Neural progenitor cell (in vitro differentiated cells): ENCODE measurements around the gene KIAA0232. TPM values are rescaled to one million over a fixed set of nuclear protein-coding genes. Genes with fewer than 3 reads are reported as not detected.

Source experiments
- DNase-seq: peaks from one replicate; pipeline ENCODE4 v3.0.0-alpha.2; 2016; ENCODE audit warnings: low spot score
- H2AFZ ChIP-seq: fragments of 200-600 bp; sonication (generic); replicated peaks from 2 replicates; pipeline ENCODE4 v1.6.1; 2016; ENCODE audit warnings: antibody characterized with exemption
- H3F3A ChIP-seq: fragments of 200-600 bp; sonication (generic); 2 replicates; pipeline ENCODE4 v1.6.1; 2016; ENCODE audit warnings: antibody characterized with exemption, low read depth
- H3K27ac ChIP-seq: fragments of 200-600 bp; sonication (generic); 2 replicates; pipeline ENCODE4 v1.5.1; 2016; ENCODE audit warnings: mild to moderate bottlenecking
- H3K27me3 ChIP-seq: fragments of 200-600 bp; sonication (generic); 2 replicates; pipeline ENCODE4 v1.6.1; 2016; ENCODE audit warnings: mild to moderate bottlenecking, moderate library complexity
- H3K36me3 ChIP-seq: fragments of 200-600 bp; sonication (generic); 2 replicates; pipeline ENCODE4 v1.5.1; 2016
- H3K4me1 ChIP-seq: fragments of 200-600 bp; sonication (generic); 2 replicates; pipeline ENCODE4 v1.6.1; 2016; ENCODE audit warnings: mixed run types
- H3K4me2 ChIP-seq: fragments of 200-600 bp; sonication (generic); 2 replicates; pipeline ENCODE4 v1.6.1; 2016
- H3K4me3 ChIP-seq: fragments of 200-600 bp; sonication (generic); 2 replicates; pipeline ENCODE4 v1.5.1; 2016
- H3K79me2 ChIP-seq: fragments of 200-600 bp; sonication (generic); 2 replicates; pipeline ENCODE4 v1.6.1; 2016; ENCODE audit warnings: low read depth
- H3K9ac ChIP-seq: fragments of 200-600 bp; sonication (generic); 2 replicates; pipeline ENCODE4 v1.6.1; 2016
- H3K9me3 ChIP-seq: fragments of 200-600 bp; sonication (generic); 2 replicates; pipeline ENCODE4 v1.5.1; 2016; ENCODE audit warnings: low read depth
- H4K20me1 ChIP-seq: fragments of 200-600 bp; sonication (generic); 2 replicates; pipeline ENCODE4 v1.6.1; 2016; ENCODE audit warnings: low read depth
- H3K27ac Mint-ChIP-seq: 3 replicates; pipeline ENCODE4 v1.8.0; 2021; ENCODE audit warnings: mixed read lengths
- H3K27me3 Mint-ChIP-seq: 2 replicates; pipeline ENCODE4 v1.8.0; 2022; ENCODE audit warnings: low read depth, mild to moderate bottlenecking, inconsistent platforms, moderate library complexity, mixed read lengths; ENCODE audit not compliant: insufficient read depth
- H3K36me3 Mint-ChIP-seq: 3 replicates; pipeline ENCODE4 v1.8.0; 2021; ENCODE audit warnings: mixed read lengths
- H3K4me1 Mint-ChIP-seq: 3 replicates; pipeline ENCODE4 v1.8.0; 2021; ENCODE audit warnings: mixed read lengths
- H3K4me3 Mint-ChIP-seq: 3 replicates; pipeline ENCODE4 v1.8.0; 2021; ENCODE audit warnings: mild to moderate bottlenecking, moderate library complexity, mixed read lengths
- H3K9me3 Mint-ChIP-seq: 3 replicates; pipeline ENCODE4 v1.8.0; 2020; ENCODE audit warnings: mixed read lengths
- EZH2 ChIP-seq: fragments of 200-600 bp; sonication (generic); IDR thresholded peaks from 2 replicates; pipeline ENCODE4 v1.6.1; 2017; ENCODE audit warnings: antibody characterized with exemption, mild to moderate bottlenecking, moderate library complexity
- EZH2phosphoT487 ChIP-seq: fragments of 200-600 bp; sonication (generic); IDR thresholded peaks from 2 replicates; pipeline ENCODE4 v1.6.1; 2017; ENCODE audit warnings: antibody characterized with exemption
- total RNA-seq: library from RNA; depleted of rRNA; stranded (reverse); fragments of >200 nt; gene quantifications from 2 replicates; pipeline ENCODE4 v1.2.3, GENCODE V29; 2015; ENCODE audit warnings: low replicate concordance
- TF ChIP-seq, protein P1 (sequence below): fragments of 200-600 bp; sonication (generic); IDR thresholded peaks from 2 replicates; pipeline ENCODE4 v1.5.1; 2017; ENCODE audit warnings: antibody characterized with exemption, mild to moderate bottlenecking

KIAA0232 gene
- total RNA-seq, 1 donor from 2014 or later: 42.9 TPM

DNA sequence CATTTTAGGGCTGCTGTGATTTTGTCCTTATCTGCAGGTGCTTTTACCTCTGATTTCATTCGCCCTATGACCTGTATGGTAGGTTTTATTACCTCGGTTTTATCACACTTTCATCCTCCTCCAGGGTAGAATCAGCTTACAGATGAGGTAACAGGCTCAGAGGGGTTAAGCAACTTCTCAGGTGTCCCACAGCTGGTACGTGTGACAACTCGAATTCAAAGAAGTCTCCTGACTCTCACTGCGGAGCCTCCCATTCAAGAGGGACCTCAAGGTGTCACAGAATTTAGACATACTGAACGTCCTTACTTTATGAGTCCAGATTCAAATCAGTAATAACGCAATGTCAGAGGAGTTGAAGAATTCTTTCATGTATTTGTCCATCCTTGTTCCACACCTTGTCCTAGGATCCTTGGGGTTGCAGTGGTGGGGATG is 12.5 kb upstream of the KIAA0232 start:
- Histone ChIP-seq H3K27ac (no peak overlapping the region), H3K9ac (no peak overlapping the region), H3K4me3 (no peak overlapping the region), H3K4me1 (peaks cover 3% of the 10 kb centered on the region), H3K36me3 (no peaks in the 10 kb centered on the region), H2AFZ (no peak overlapping the region), H3K4me2 (no peak overlapping the region), H3K9me3 (no peaks in the 10 kb centered on the region), H3K27me3 (no peaks in the 10 kb centered on the region), H3K79me2 (no peaks in the 10 kb centered on the region), H4K20me1 (no peaks in the 10 kb centered on the region), H3F3A (no peaks in the 10 kb centered on the region)
- Mint-ChIP-seq H3K4me1 (peaks cover 12% of the 10 kb centered on the region), H3K36me3 (no peaks in the 10 kb centered on the region), H3K27me3 (peaks cover 12% of the 10 kb centered on the region), H3K4me3 (peak overlapping the region; percentile 38), H3K27ac (peak overlapping the region; percentile 53), H3K9me3 (no peaks in the 10 kb centered on the region)
- DNase-seq: no peak
- TF ChIP-seq EZH2 (no peak), EZH2phosphoT487 (no peak)
- TF ChIP-seq, protein P1, sequence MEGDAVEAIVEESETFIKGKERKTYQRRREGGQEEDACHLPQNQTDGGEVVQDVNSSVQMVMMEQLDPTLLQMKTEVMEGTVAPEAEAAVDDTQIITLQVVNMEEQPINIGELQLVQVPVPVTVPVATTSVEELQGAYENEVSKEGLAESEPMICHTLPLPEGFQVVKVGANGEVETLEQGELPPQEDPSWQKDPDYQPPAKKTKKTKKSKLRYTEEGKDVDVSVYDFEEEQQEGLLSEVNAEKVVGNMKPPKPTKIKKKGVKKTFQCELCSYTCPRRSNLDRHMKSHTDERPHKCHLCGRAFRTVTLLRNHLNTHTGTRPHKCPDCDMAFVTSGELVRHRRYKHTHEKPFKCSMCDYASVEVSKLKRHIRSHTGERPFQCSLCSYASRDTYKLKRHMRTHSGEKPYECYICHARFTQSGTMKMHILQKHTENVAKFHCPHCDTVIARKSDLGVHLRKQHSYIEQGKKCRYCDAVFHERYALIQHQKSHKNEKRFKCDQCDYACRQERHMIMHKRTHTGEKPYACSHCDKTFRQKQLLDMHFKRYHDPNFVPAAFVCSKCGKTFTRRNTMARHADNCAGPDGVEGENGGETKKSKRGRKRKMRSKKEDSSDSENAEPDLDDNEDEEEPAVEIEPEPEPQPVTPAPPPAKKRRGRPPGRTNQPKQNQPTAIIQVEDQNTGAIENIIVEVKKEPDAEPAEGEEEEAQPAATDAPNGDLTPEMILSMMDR: no peak

DNA sequence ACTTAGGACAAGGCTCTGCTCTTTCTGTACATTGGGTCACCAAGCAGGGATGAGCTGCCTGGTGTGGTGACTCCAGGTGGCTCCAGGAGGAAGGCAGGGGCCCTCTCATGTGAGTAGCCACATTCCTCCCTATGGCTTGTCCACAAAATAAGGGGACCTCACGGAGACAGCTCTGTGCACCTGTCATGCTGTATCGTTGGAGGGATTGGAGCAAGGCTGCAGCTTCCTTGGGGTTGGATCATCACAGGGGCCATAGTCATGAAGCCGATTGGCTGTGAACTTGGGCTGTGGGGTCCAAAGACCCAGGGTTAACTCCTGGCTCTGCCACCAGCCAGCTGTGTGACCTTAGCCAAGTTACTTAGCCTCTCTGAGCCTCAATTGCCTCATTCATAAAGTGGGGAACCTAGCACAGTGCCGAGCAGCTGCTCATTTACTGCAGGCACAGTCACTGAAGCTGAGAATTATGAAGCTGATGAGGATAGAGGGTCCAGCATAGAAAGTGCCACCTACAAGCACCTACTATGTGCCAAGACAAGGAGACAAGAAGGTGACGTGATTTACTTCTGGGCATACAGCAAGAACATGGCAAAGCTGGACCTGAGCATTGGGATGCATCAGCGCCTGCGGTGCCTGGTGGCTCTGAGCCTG is 11.8 kb upstream of the KIAA0232 start:
- no peak overlapping the region for H2AFZ ChIP-seq
- H3K79me2 ChIP-seq: no peaks in the 10 kb centered on the region
- Mint-ChIP-seq H3K36me3 (no peaks in the 10 kb centered on the region), H3K4me1 (peaks cover 12% of the 10 kb centered on the region), H3K27me3 (peaks cover 12% of the 10 kb centered on the region), H3K27ac (no peak overlapping the region), H3K9me3 (no peaks in the 10 kb centered on the region), H3K4me3 (no peak overlapping the region)
- no peak overlapping the region for H3K4me2 ChIP-seq
- H3K9ac ChIP-seq: no peak overlapping the region
- H3K27ac ChIP-seq: no peak overlapping the region
- no peaks in the 10 kb centered on the region for H3F3A ChIP-seq
- no peaks in the 10 kb centered on the region for H3K27me3 ChIP-seq
- H3K9me3 ChIP-seq: no peaks in the 10 kb centered on the region
- DNase-seq: no peak
- TF ChIP-seq, protein P1: no peak
- no peak for TF ChIP-seq EZH2phosphoT487
- no peak for TF ChIP-seq EZH2
- H3K4me1 ChIP-seq: peaks cover 3% of the 10 kb centered on the region
- no peaks in the 10 kb centered on the region for H3K36me3 ChIP-seq
- no peak overlapping the region for H3K4me3 ChIP-seq
- H4K20me1 ChIP-seq: no peaks in the 10 kb centered on the region

DNA sequence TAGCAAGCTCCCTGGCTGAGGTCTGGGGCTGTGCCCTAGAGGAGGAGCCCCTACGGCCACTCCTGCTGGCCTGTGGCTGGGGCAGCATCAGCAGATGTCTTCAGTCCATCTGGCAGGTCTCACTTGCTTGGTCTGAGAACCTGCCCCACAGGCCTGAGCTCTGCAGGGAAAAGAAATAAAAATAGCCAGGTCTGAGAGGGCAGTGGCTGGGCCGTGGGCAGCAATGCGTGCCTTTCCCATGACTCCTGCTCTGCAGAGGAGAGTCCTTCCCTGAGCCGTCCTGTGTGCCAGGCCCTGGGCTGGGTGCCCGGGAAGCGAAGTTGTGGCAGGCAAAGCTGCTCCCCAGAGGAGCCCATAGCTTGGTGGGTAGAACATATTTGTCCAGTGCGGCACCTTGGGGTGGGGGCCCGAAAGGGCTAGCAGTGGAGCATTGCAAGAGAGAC is 11.3 kb upstream of the KIAA0232 start:
- Histone ChIP-seq H3K4me3 (no peak overlapping the region), H3K9ac (no peak overlapping the region), H3F3A (no peaks in the 10 kb centered on the region), H4K20me1 (no peaks in the 10 kb centered on the region), H2AFZ (no peak overlapping the region), H3K36me3 (no peaks in the 10 kb centered on the region), H3K4me1 (peaks cover 3% of the 10 kb centered on the region), H3K9me3 (no peaks in the 10 kb centered on the region), H3K79me2 (no peaks in the 10 kb centered on the region), H3K4me2 (no peak overlapping the region), H3K27ac (no peak overlapping the region), H3K27me3 (no peaks in the 10 kb centered on the region)
- no peak for TF ChIP-seq EZH2phosphoT487
- TF ChIP-seq EZH2: no peak
- TF ChIP-seq, protein P1: no peak
- no peak overlapping the region for H3K27ac Mint-ChIP-seq
- DNase-seq: no peak
- H3K36me3 Mint-ChIP-seq: no peaks in the 10 kb centered on the region
- no peaks in the 10 kb centered on the region for H3K9me3 Mint-ChIP-seq
- H3K4me3 Mint-ChIP-seq: no peak overlapping the region
- H3K4me1 Mint-ChIP-seq: peaks cover 12% of the 10 kb centered on the region
- peaks cover 10% of the 10 kb centered on the region for H3K27me3 Mint-ChIP-seq
